ENCODE data around the gene CDH11. TPM values are rescaled to one million over a fixed set of nuclear protein-coding genes. Genes with fewer than 3 reads are reported as not detected.

The CDH11 gene
- total and polyA plus RNA-seq, 4 donors: 0.72 to 5.3 (median 1.9) TPM

GRCh38 chr16:64948056-64948455 is 173.8 kb downstream of the CDH11 start:
- WGBS: 20% methylated on average over 1 of the region's 1 CpG
- no peaks in the 10 kb centered on the region for H3K9me3 ChIP-seq (ENCODE audit: control insufficient read depth in 4 of 4, low read length in 3 of 4)
- no peak overlapping the region for H3K4me3 ChIP-seq (ENCODE audit: low read depth in 1 of 3, low read length in 3 of 3)
- no peaks in the 10 kb centered on the region for H3K4me1 ChIP-seq (ENCODE audit: control insufficient read depth in 4 of 4, insufficient read depth in 4 of 4, low read length in 3 of 4)
- TF ChIP-seq HNF4A (conservative IDR thresholded peaks at IDR 0.05): no peak
- TF ChIP-seq GABPA (IDR thresholded peaks at IDR 0.05 in 1 of 2, conservative IDR thresholded peaks at IDR 0.05 in 1 of 2): no peak
- TF ChIP-seq JUND (IDR thresholded peaks at IDR 0.05): no peak
- TF ChIP-seq NR2F2 (IDR thresholded peaks at IDR 0.05): no peak
- TF ChIP-seq HNF4G (IDR thresholded peaks at IDR 0.05): no peak
- TF ChIP-seq EGR1 (IDR thresholded peaks at IDR 0.05; ENCODE audit: low read depth in 2 of 2): no peak
- TF ChIP-seq ATF3 (IDR thresholded peaks at IDR 0.05): no peak
- TF ChIP-seq MAX (IDR thresholded peaks at IDR 0.05): no peak
- TF ChIP-seq YY1 (IDR thresholded peaks at IDR 0.05): no peak
- TF ChIP-seq SP1 (IDR thresholded peaks at IDR 0.05): no peak
- H3K27me3 ChIP-seq (ENCODE audit: control insufficient read depth in 4 of 4, insufficient read depth in 4 of 4, low read length in 3 of 4): peaks cover 0 to 2% (median 0%) of the 10 kb centered on the region in 4 donors
- H3K36me3 ChIP-seq (ENCODE audit: control insufficient read depth in 4 of 4, insufficient read depth in 3 of 4, low read depth in 1 of 4, low read length in 3 of 4): no peaks in the 10 kb centered on the region
- H3K27ac ChIP-seq (ENCODE audit: low read depth in 1 of 2, low read length in 2 of 2): no peak overlapping the region
- H3K9ac ChIP-seq (ENCODE audit: low read depth in 1 of 2, low read length in 2 of 2): no peak overlapping the region
- DNase-seq (ENCODE audit: low spot score): no peak

GRCh38 chr16:64947651-64948050 is 174.2 kb downstream of the CDH11 start:
- no peak overlapping the region for H3K4me3 ChIP-seq (ENCODE audit: low read depth in 1 of 3, low read length in 3 of 3)
- 81% methylated on average over 12 of the region's 12 CpGs for WGBS
- H3K27ac ChIP-seq (ENCODE audit: low read depth in 1 of 2, low read length in 2 of 2): no peak overlapping the region
- TF ChIP-seq CTCF (IDR thresholded peaks at IDR 0.05; ENCODE audit: low read depth, low read length, missing input control) (no peak), FOXA2 (IDR thresholded peaks at IDR 0.05) (no peak), REST (IDR thresholded peaks at IDR 0.05) (no peak), TAF1 (conservative IDR thresholded peaks at IDR 0.05) (no peak), HNF4G (IDR thresholded peaks at IDR 0.05) (no peak), RXRA (IDR thresholded peaks at IDR 0.05) (no peak), JUND (IDR thresholded peaks at IDR 0.05) (no peak), SP1 (IDR thresholded peaks at IDR 0.05) (no peak), YY1 (IDR thresholded peaks at IDR 0.05) (no peak), FOXA1 (IDR thresholded peaks at IDR 0.05) (no peak)
- peaks cover 0 to 2% (median 0%) of the 10 kb centered on the region in 4 donors for H3K27me3 ChIP-seq (ENCODE audit: control insufficient read depth in 4 of 4, insufficient read depth in 4 of 4, low read length in 3 of 4)
- H3K36me3 ChIP-seq (ENCODE audit: control insufficient read depth in 4 of 4, insufficient read depth in 3 of 4, low read depth in 1 of 4, low read length in 3 of 4): no peaks in the 10 kb centered on the region
- H3K4me1 ChIP-seq (ENCODE audit: control insufficient read depth in 4 of 4, insufficient read depth in 4 of 4, low read length in 3 of 4): no peaks in the 10 kb centered on the region
- no peaks in the 10 kb centered on the region for H3K9me3 ChIP-seq (ENCODE audit: control insufficient read depth in 4 of 4, low read length in 3 of 4)
- no peak overlapping the region for H3K9ac ChIP-seq (ENCODE audit: low read depth in 1 of 2, low read length in 2 of 2)
- no peak for DNase-seq (ENCODE audit: low spot score)

Measured in liver (tissue), 9 donors.